ENCODE data around the gene ARHGAP26.

ARHGAP26 gene

DNA sequence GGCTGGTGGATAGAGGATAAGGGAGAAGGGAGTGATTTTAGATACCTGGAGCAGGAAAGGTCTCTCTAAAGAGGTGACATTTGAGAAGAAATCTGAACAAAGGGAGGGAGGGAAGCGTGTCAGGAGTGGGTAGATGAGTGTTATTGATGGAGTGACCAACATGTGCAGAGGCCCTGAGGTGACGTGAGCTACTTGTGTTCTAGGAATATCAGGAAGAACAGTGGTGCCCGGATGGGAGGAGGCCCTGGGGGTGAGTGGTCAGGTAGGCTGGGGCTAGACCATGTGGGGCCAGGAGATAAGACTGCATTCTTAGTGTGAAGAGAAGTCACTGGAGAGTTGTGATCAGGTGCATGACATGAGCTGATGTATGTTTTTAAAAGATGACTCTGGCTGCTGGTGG lies 256.2 kb downstream of the ARHGAP26 start:
- TF ChIP-seq, protein P1, sequence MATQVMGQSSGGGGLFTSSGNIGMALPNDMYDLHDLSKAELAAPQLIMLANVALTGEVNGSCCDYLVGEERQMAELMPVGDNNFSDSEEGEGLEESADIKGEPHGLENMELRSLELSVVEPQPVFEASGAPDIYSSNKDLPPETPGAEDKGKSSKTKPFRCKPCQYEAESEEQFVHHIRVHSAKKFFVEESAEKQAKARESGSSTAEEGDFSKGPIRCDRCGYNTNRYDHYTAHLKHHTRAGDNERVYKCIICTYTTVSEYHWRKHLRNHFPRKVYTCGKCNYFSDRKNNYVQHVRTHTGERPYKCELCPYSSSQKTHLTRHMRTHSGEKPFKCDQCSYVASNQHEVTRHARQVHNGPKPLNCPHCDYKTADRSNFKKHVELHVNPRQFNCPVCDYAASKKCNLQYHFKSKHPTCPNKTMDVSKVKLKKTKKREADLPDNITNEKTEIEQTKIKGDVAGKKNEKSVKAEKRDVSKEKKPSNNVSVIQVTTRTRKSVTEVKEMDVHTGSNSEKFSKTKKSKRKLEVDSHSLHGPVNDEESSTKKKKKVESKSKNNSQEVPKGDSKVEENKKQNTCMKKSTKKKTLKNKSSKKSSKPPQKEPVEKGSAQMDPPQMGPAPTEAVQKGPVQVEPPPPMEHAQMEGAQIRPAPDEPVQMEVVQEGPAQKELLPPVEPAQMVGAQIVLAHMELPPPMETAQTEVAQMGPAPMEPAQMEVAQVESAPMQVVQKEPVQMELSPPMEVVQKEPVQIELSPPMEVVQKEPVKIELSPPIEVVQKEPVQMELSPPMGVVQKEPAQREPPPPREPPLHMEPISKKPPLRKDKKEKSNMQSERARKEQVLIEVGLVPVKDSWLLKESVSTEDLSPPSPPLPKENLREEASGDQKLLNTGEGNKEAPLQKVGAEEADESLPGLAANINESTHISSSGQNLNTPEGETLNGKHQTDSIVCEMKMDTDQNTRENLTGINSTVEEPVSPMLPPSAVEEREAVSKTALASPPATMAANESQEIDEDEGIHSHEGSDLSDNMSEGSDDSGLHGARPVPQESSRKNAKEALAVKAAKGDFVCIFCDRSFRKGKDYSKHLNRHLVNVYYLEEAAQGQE (IDR thresholded peaks at IDR 0.05; ENCODE audit: insufficient read depth in 1 of 2, low read depth in 2 of 2, low read length in 2 of 2), result no peak
- TF ChIP-seq POLR2AphosphoS5 (IDR thresholded peaks at IDR 0.05; ENCODE audit: low read depth, low read length) (no peak), FOXP2 (optimal IDR thresholded peaks at IDR 0.05; ENCODE audit: borderline replicate concordance, extremely low read depth, extremely low read length, insufficient read depth) (no peak)

DNA sequence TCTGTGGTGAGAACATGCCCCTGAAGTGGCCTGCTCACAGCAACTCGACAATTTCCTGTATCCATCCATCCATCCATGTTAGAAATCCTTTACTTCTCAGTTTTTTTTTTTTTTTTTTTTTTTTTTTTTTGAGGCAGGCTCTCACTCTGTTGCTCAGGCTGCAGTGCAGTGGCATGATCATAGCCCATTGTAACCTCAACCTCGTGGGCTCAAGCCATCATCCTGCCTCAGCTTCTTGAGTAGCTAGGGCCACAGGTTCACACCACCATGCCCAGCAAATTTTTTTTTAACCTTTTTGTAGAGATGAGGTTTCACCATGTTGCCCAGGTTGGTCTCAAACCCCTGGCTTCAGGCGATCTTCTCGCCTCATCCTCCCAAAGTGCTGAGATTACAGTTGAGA lies 259.1 kb downstream of the ARHGAP26 start:
- TF ChIP-seq SIN3A (IDR thresholded peaks at IDR 0.05; ENCODE audit: borderline replicate concordance, insufficient read depth, low read length) (no peak), TAF1 (IDR thresholded peaks at IDR 0.05; ENCODE audit: borderline replicate concordance, insufficient read depth, low read length) (no peak), FOXP2 (optimal IDR thresholded peaks at IDR 0.05; ENCODE audit: borderline replicate concordance, extremely low read depth, extremely low read length, insufficient read depth) (no peak), POLR2AphosphoS5 (IDR thresholded peaks at IDR 0.05; ENCODE audit: low read depth, low read length) (no peak)
- TF ChIP-seq, protein P1 (IDR thresholded peaks at IDR 0.05; ENCODE audit: insufficient read depth in 1 of 2, low read depth in 2 of 2, low read length in 2 of 2), result no peak

DNA sequence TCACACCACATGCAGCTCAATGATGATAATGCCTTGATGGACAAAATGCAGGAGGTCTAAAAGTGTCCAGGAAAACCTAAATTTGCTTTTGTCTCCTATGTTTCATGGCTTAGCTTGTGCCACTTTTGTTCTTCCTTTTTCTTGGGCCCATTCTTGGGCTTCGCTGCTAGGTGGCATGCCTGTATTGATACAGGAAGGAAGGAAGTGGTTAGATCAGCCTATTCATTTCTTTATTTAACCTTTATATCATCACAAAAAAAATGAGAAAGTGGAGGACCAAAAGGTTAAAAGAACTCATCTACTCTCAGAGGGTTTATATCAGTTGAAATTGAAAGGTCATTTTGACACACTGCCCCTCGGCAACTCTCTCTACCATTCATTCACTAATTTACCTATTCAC lies 260.2 kb downstream of the ARHGAP26 start:
- TF ChIP-seq FOXP2 (optimal IDR thresholded peaks at IDR 0.05; ENCODE audit: borderline replicate concordance, extremely low read depth, extremely low read length, insufficient read depth), result no peak
- TF ChIP-seq TAF1 (IDR thresholded peaks at IDR 0.05; ENCODE audit: borderline replicate concordance, insufficient read depth, low read length), result no peak

DNA sequence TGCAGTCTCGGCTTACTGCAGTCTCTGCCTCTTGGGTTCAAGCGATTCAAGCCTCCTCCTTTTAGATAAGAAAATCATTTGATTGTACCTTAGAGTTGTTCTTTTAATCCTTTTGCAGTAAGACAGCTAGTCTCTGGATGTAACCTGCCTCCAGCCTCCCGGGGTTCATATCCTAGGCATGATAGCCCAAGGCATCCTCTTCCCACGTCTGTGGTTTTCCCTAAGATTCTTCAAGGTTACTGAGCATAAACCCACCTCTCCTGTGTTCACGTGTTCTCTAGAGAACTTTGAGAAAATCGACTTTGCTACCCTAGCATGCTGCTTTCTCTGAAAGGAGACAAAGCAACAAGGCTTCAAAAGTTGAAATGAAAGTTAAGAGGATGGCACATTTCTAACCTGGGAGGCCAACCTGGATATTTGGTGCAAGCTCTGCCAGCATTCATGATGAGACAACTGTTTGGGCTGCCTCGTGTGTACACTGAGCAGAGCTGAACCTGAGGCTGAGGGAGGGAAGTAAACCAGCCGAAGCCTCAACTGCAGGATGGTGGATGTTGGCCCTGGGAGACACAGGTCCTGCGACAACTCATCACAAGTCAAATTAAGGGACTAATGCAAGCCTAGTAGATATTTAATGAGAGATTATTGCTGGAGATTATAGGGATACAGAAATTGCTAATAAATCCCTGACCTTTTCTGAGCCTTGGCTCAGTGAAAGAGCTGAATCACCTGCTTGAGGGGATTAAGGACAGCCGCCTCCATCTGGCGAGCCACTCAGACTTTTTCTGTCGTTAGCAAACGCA lies 261.8 kb downstream of the ARHGAP26 start:
- TF ChIP-seq SIN3A (IDR thresholded peaks at IDR 0.05; ENCODE audit: borderline replicate concordance, insufficient read depth, low read length) (no peak), TAF1 (IDR thresholded peaks at IDR 0.05; ENCODE audit: borderline replicate concordance, insufficient read depth, low read length) (no peak), POLR2AphosphoS5 (IDR thresholded peaks at IDR 0.05; ENCODE audit: low read depth, low read length) (no peak), FOXP2 (optimal IDR thresholded peaks at IDR 0.05; ENCODE audit: borderline replicate concordance, extremely low read depth, extremely low read length, insufficient read depth) (no peak)
- TF ChIP-seq, protein P1 (IDR thresholded peaks at IDR 0.05; ENCODE audit: insufficient read depth in 1 of 2, low read depth in 2 of 2, low read length in 2 of 2), result no peak

DNA sequence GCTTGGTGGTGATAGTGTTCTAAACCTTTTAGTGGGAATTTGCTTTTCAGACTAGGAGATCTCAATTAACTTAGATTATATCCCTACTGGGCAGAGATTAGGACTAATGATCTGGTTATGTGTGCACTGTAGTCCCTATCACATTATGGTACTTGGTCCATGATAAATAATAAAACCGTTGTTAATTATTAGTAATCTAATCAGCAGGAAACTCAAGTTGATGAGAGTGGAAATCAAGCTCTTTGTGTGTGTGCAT lies 262.3 kb downstream of the ARHGAP26 start:
- TF ChIP-seq FOXP2 (optimal IDR thresholded peaks at IDR 0.05; ENCODE audit: borderline replicate concordance, extremely low read depth, extremely low read length, insufficient read depth) (no peak), SIN3A (IDR thresholded peaks at IDR 0.05; ENCODE audit: borderline replicate concordance, insufficient read depth, low read length) (no peak), POLR2AphosphoS5 (IDR thresholded peaks at IDR 0.05; ENCODE audit: low read depth, low read length) (no peak), TAF1 (IDR thresholded peaks at IDR 0.05; ENCODE audit: borderline replicate concordance, insufficient read depth, low read length) (no peak)
- TF ChIP-seq, protein P1 (IDR thresholded peaks at IDR 0.05; ENCODE audit: insufficient read depth in 1 of 2, low read depth in 2 of 2, low read length in 2 of 2), result no peak

Measured in PFSK-1 (cell line).